Measurements from ENCODE around the gene TMUB1.

The TMUB1 gene

DNA sequence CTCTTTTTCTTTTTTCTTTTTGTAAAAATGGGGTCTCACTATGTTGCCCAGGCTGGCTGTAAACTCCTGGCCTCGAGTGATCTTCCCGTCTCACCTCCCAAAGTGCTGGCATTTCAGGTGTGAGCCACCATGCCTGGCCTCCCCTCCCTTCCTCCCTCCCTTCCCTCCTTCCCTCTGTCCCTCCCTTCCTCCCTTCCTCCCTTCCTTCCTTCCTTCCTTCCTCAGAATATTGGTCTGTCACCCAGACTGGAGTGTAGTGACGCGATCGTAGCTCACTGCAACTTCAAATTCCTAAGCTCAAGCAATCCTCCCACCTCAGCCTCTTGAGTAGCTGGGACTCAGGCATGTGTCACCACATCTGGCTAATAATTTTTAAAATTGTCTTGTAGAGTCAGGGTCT lies 11.4 kb upstream of the TMUB1 start:
- TF ChIP-seq, protein P1, sequence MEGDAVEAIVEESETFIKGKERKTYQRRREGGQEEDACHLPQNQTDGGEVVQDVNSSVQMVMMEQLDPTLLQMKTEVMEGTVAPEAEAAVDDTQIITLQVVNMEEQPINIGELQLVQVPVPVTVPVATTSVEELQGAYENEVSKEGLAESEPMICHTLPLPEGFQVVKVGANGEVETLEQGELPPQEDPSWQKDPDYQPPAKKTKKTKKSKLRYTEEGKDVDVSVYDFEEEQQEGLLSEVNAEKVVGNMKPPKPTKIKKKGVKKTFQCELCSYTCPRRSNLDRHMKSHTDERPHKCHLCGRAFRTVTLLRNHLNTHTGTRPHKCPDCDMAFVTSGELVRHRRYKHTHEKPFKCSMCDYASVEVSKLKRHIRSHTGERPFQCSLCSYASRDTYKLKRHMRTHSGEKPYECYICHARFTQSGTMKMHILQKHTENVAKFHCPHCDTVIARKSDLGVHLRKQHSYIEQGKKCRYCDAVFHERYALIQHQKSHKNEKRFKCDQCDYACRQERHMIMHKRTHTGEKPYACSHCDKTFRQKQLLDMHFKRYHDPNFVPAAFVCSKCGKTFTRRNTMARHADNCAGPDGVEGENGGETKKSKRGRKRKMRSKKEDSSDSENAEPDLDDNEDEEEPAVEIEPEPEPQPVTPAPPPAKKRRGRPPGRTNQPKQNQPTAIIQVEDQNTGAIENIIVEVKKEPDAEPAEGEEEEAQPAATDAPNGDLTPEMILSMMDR (IDR thresholded peaks at IDR 0.05) = no peak
- H3K27ac ChIP-seq = no peak overlapping the region
- no peak overlapping the region for H3K4me3 ChIP-seq
- no peak for DNase-seq (ENCODE audit: low spot score)

DNA sequence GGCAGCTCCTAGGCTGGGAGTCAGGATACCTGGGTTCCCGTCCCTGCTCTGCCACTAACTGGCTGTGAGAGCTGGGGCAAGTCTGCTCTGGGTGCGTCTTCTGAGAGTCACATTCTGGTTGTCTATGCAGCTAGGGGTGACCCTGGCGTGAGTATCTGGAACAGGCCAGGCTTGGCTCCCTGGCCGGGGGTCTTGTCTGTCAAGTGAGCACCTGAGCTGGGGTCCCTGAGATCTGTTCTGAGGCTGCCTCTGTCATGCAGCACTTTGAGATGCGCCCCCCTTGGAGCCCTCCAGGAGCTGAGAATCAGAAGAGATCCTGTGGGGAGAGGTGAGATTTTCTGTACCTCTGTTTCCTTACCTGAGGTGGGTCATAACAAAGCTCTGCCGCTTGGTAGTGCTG lies 10.5 kb upstream of the TMUB1 start:
- TF ChIP-seq, protein P1 (IDR thresholded peaks at IDR 0.05) = no peak
- Histone ChIP-seq H3K27ac (no peak overlapping the region), H3K4me3 (no peak overlapping the region)
- no peak for DNase-seq (ENCODE audit: low spot score)

- no peak for DNase-seq (ENCODE audit: low spot score)
- H3K4me3 ChIP-seq = no peak overlapping the region
- TF ChIP-seq, protein P1 (IDR thresholded peaks at IDR 0.05) = no peak
- no peak overlapping the region for H3K27ac ChIP-seq
Observed at GRCh38 chr7:151091988-151092387, 8.7 kb upstream of the TMUB1 start.

- no peak overlapping the region for H3K4me3 ChIP-seq
- no peak overlapping the region for H3K27ac ChIP-seq
- TF ChIP-seq, protein P1 (IDR thresholded peaks at IDR 0.05) = no peak
- no peak for DNase-seq (ENCODE audit: low spot score)
Observed at GRCh38 chr7:151091431-151091830, 8.1 kb upstream of the TMUB1 start.

GRCh38 chr7:151091003-151091402 lies 7.7 kb upstream of the TMUB1 start:
- H3K4me3 ChIP-seq = no peak overlapping the region
- H3K27ac ChIP-seq = no peak overlapping the region
- TF ChIP-seq, protein P1 (IDR thresholded peaks at IDR 0.05) = no peak
- DNase-seq (ENCODE audit: low spot score) = no peak

DNA sequence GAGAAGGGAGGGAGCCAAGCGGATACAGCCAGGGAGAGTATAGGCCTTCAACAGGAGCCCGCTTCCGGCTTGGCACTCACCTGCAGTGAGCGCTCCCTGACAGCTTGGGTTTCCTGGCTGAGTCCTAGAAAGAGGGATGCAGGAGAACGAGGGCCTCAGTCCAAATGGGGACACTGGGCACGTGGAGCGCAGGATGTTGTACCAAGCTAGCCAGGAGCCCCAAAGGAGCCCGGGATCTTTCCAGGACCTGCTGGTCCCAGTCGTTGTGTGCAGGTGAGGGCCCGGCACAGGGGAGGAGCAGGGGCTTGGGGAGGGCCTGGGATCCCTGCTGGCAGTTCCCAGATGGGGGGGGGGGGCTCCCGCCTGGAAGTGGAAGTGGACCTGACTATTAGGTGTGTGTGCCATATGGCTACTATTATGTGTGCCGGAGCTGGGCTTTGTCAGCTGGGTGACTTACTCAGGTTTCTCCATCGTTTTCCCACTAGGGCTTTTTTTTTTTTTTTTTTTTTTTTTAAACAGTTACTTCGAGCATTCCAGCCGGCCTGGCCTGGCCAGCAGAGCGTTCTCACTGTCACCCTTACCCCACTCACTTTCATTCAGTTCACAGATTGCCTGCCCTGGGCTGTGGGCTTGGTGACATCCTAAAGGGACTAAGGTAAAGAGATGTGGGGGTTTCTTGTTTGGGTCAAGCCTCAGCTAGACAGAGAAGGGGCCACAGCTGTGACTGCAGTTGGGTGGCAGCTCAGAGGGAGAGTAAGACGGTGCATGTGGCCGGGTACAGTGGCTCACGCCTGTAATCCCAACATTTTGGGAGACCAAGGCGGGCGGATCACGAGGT lies 6.8 kb upstream of the TMUB1 start:
- Histone ChIP-seq H3K4me3 (peak overlapping the region; percentile 97), H3K27ac (peak overlapping the region; percentile 75 to 92)
- TF ChIP-seq, protein P1 (IDR thresholded peaks at IDR 0.05) = no peak
- no peak for DNase-seq (ENCODE audit: low spot score)
